Activated CD4-positive, alpha-beta memory T cell treated with anti-CD3 and anti-CD28 coated beads, Interleukin-2, amount 10 ng/mL, durations not matched to agents 7 days and 5 days (primary cell): Measurements from ENCODE around the gene PPP2R3C. TPM values are rescaled to one million over a fixed set of nuclear protein-coding genes. Genes with fewer than 3 reads are reported as not detected.
"Not testable (repeated sequence)": the region's sequence is repeated elsewhere in the genome, so short reads cannot be mapped to it uniquely, and the experiment has no call there.

ENCODE experiments used
- CTCF ChIA-PET: fragments of 350-600 bp; sonication (Branson Sonifier 250); formaldehyde crosslinking; loops from one replicate; lab custom pipeline; 2021; ENCODE audit warnings: antibody characterized with exemption, inconsistent platforms; lab: Charles Lee
- POLR2A ChIA-PET: fragments of 350-600 bp; sonication (Branson Sonifier 250); formaldehyde crosslinking; loops from one replicate; lab custom pipeline; 2021; ENCODE audit warnings: antibody characterized with exemption; lab: Charles Lee
- DNase-seq: peaks from one replicate; pipeline ENCODE4 v3.0.0-alpha.2; 2020
- H3K27ac Mint-ChIP-seq: one replicate; pipeline ENCODE4 v1.8.0; 2021; ENCODE audit warnings: mild to moderate bottlenecking, mixed read lengths
- H3K27me3 Mint-ChIP-seq: one replicate; pipeline ENCODE4 v1.8.0; 2021; ENCODE audit warnings: mixed read lengths
- H3K36me3 Mint-ChIP-seq: one replicate; pipeline ENCODE4 v1.8.0; 2021; ENCODE audit warnings: low read depth, mixed read lengths
- H3K4me1 Mint-ChIP-seq: one replicate; pipeline ENCODE4 v1.8.0; 2021; ENCODE audit warnings: mixed read lengths
- H3K4me3 Mint-ChIP-seq: one replicate; pipeline ENCODE4 v1.8.0; 2021; ENCODE audit warnings: mild to moderate bottlenecking, mixed read lengths
- H3K9me3 Mint-ChIP-seq: one replicate; pipeline ENCODE4 v1.8.0; 2021; ENCODE audit warnings: mixed read lengths
- total RNA-seq, 2 experiments: library from RNA; stranded (reverse); gene quantifications; one replicate each; pipeline ENCODE4 v1.2.3, GENCODE V29; 2021

PPP2R3C gene
- total RNA-seq, 2 experiments from 2014 or later = 51.7 to 59.4 TPM

- Mint-ChIP-seq H3K27me3 (no peaks in the 10 kb centered on the region), H3K4me1 (peaks cover 62% of the 10 kb centered on the region), H3K27ac (peak overlapping the region; percentile 98), H3K4me3 (peak overlapping the region; percentile 91), H3K9me3 (no peaks in the 10 kb centered on the region), H3K36me3 (peaks cover 60% of the 10 kb centered on the region)
- CTCF ChIA-PET = interaction anchor here (1.0 to 3.2 kb wide), 6 partner anchors 75 to 301 kb away, joined by 3 to 16 read pairs (median 4); partner anchors contain the start of genes FAM177A1, NFKBIA and PSMA6
- DNase-seq = no peak
- POLR2A ChIA-PET = interaction anchor here (0.8 to 5.3 kb wide), 23 partner anchors 8 to 705 kb away, joined by 3 to 55 read pairs (median 6); partner anchors contain the start of genes BAZ1A, BRMS1L, FAM177A1 and NFKBIA
These were observed 534 bp downstream of the PPP2R3C start for GRCh38 chr14:35121026-35121886.

GRCh38 chr14:35117112-35117511 is 4.7 kb downstream of the PPP2R3C start:
- H3K27ac Mint-ChIP-seq = no peak overlapping the region
- no peak for DNase-seq
- ChIA-PET POLR2A (interaction anchor here (1.2 kb wide), 1 partner anchor 70 kb away, joined by 4 read pairs; no protein-coding TSS in a partner anchor), CTCF (interaction anchor here (0.9 kb wide), 1 partner anchor 288 kb away, joined by 3 read pairs; no protein-coding TSS in a partner anchor)
- no peaks in the 10 kb centered on the region for H3K27me3 Mint-ChIP-seq
- peaks cover 39% of the 10 kb centered on the region for H3K4me1 Mint-ChIP-seq
- no peak overlapping the region for H3K4me3 Mint-ChIP-seq
- no peaks in the 10 kb centered on the region for H3K9me3 Mint-ChIP-seq
- peaks cover 73% of the 10 kb centered on the region for H3K36me3 Mint-ChIP-seq

GRCh38 chr14:35116242-35116641 is 5.5 kb downstream of the PPP2R3C start:
- ChIA-PET POLR2A (interaction anchor here (0.6 to 1.2 kb wide), 2 partner anchors 69 to 70 kb away, joined by 3 to 4 read pairs; partner anchors contain the start of gene FAM177A1), CTCF (no interaction called here)
- Mint-ChIP-seq H3K4me3 (no peak overlapping the region), H3K36me3 (peaks cover 79% of the 10 kb centered on the region), H3K9me3 (peaks cover 4% of the 10 kb centered on the region), H3K4me1 (peaks cover 39% of the 10 kb centered on the region), H3K27ac (no peak overlapping the region), H3K27me3 (no peaks in the 10 kb centered on the region)
- DNase-seq = no peak

- Mint-ChIP-seq H3K4me1 (peaks cover 27% of the 10 kb centered on the region), H3K4me3 (no peak overlapping the region), H3K9me3 (peaks cover 4% of the 10 kb centered on the region), H3K27me3 (no peaks in the 10 kb centered on the region), H3K27ac (no peak overlapping the region), H3K36me3 (peaks cover 83% of the 10 kb centered on the region)
- ChIA-PET POLR2A (interaction anchor here (0.6 to 3.3 kb wide), 2 partner anchors 8 to 217 kb away, joined by 3 to 13 read pairs; partner anchors contain the start of genes PPP2R3C and PRORP), CTCF (interaction anchor here (1.2 kb wide), 1 partner anchor 145 kb away, joined by 3 read pairs; no protein-coding TSS in a partner anchor)
- no peak for DNase-seq
These were observed 7.8 kb downstream of the PPP2R3C start for GRCh38 chr14:35114036-35114435.

GRCh38 chr14:35113308-35113950 is 8.4 kb downstream of the PPP2R3C start:
- peaks cover 77% of the 10 kb centered on the region for H3K36me3 Mint-ChIP-seq
- H3K4me3 Mint-ChIP-seq = no peak overlapping the region
- H3K27ac Mint-ChIP-seq = no peak overlapping the region
- H3K4me1 Mint-ChIP-seq = peaks cover 22% of the 10 kb centered on the region
- peaks cover 4% of the 10 kb centered on the region for H3K9me3 Mint-ChIP-seq
- ChIA-PET CTCF (no interaction called here), POLR2A (interaction anchor here (0.6 to 3.3 kb wide), 2 partner anchors 9 to 216 kb away, joined by 3 to 13 read pairs; partner anchors contain the start of genes PPP2R3C and PRORP)
- no peaks in the 10 kb centered on the region for H3K27me3 Mint-ChIP-seq
- no peak for DNase-seq

- H3K4me1 Mint-ChIP-seq = peaks cover 18% of the 10 kb centered on the region
- peaks cover 4% of the 10 kb centered on the region for H3K9me3 Mint-ChIP-seq
- no peaks in the 10 kb centered on the region for H3K27me3 Mint-ChIP-seq
- H3K36me3 Mint-ChIP-seq = peaks cover 76% of the 10 kb centered on the region
- CTCF ChIA-PET = no interaction called here
- DNase-seq = no peak
- POLR2A ChIA-PET = interaction anchor here (3.3 kb wide), 1 partner anchor 9 kb away, joined by 13 read pairs; the partner anchor contains the start of genes PPP2R3C and PRORP
- H3K4me3 Mint-ChIP-seq = no peak overlapping the region
- H3K27ac Mint-ChIP-seq = no peak overlapping the region
These were observed 9.1 kb downstream of the PPP2R3C start for GRCh38 chr14:35112641-35113040.

- ChIA-PET CTCF (interaction anchor here (0.6 to 0.8 kb wide), 2 partner anchors 122 to 353 kb away, joined by 3 read pairs; no protein-coding TSS in a partner anchor), POLR2A (no interaction called here)
- Mint-ChIP-seq H3K9me3 (peaks cover 4% of the 10 kb centered on the region), H3K36me3 (peaks cover 61% of the 10 kb centered on the region), H3K4me3 (no peak overlapping the region), H3K4me1 (peaks cover 10% of the 10 kb centered on the region), H3K27me3 (no peaks in the 10 kb centered on the region), H3K27ac (no peak overlapping the region)
- no peak for DNase-seq
These were observed 13.9 kb downstream of the PPP2R3C start for GRCh38 chr14:35107866-35108265.

GRCh38 chr14:35094645-35095044 is 27.1 kb downstream of the PPP2R3C start:
- ChIA-PET POLR2A (interaction anchor here (1.5 kb wide), 1 partner anchor 48 kb away, joined by 6 read pairs; the partner anchor contains the start of gene FAM177A1), CTCF (interaction anchor here (1.8 kb wide), 1 partner anchor 114 kb away, joined by 6 read pairs; no protein-coding TSS in a partner anchor)
- not testable (repeated sequence) for H3K4me3 Mint-ChIP-seq, H3K27me3 Mint-ChIP-seq, H3K27ac Mint-ChIP-seq, DNase-seq, H3K4me1 Mint-ChIP-seq, H3K9me3 Mint-ChIP-seq
- H3K36me3 Mint-ChIP-seq = peaks cover 54% of the 10 kb centered on the region

- Mint-ChIP-seq H3K9me3 (no peaks in the 10 kb centered on the region), H3K36me3 (peaks cover 50% of the 10 kb centered on the region), H3K27me3 (no peaks in the 10 kb centered on the region), H3K27ac (no peak overlapping the region), H3K4me3 (no peak overlapping the region), H3K4me1 (no peaks in the 10 kb centered on the region)
- CTCF ChIA-PET = no interaction called here
- POLR2A ChIA-PET = interaction anchor here (1.5 kb wide), 1 partner anchor 33 kb away, joined by 3 read pairs; the partner anchor contains the start of gene PPP2R3C
- no peak for DNase-seq
These were observed 33.3 kb downstream of the PPP2R3C start for GRCh38 chr14:35088514-35088913.

GRCh38 chr14:35085441-35085840 is 36.3 kb downstream of the PPP2R3C start:
- Mint-ChIP-seq H3K27me3 (no peaks in the 10 kb centered on the region), H3K4me1 (no peaks in the 10 kb centered on the region), H3K27ac (no peak overlapping the region), H3K36me3 (peaks cover 49% of the 10 kb centered on the region), H3K4me3 (no peak overlapping the region), H3K9me3 (no peaks in the 10 kb centered on the region)
- no peak for DNase-seq
- POLR2A ChIA-PET = no interaction called here
- CTCF ChIA-PET = no interaction called here

GRCh38 chr14:35083530-35084150 is 38.1 kb downstream of the PPP2R3C start:
- Mint-ChIP-seq H3K36me3 (peaks cover 49% of the 10 kb centered on the region), H3K4me3 (no peak overlapping the region), H3K27me3 (no peaks in the 10 kb centered on the region), H3K27ac (no peak overlapping the region), H3K4me1 (no peaks in the 10 kb centered on the region), H3K9me3 (no peaks in the 10 kb centered on the region)
- ChIA-PET POLR2A (no interaction called here), CTCF (no interaction called here)
- DNase-seq = no peak

- H3K36me3 Mint-ChIP-seq = peaks cover 40% of the 10 kb centered on the region
- no peaks in the 10 kb centered on the region for H3K27me3 Mint-ChIP-seq
- ChIA-PET POLR2A (no interaction called here), CTCF (no interaction called here)
- H3K4me1 Mint-ChIP-seq = no peaks in the 10 kb centered on the region
- DNase-seq = no peak
- H3K9me3 Mint-ChIP-seq = no peaks in the 10 kb centered on the region
- H3K4me3 Mint-ChIP-seq = no peak overlapping the region
- no peak overlapping the region for H3K27ac Mint-ChIP-seq
These were observed 42.0 kb downstream of the PPP2R3C start for GRCh38 chr14:35079742-35080141.
